ENCODE results near the gene SLC25A29. TPM values are rescaled to one million over a fixed set of nuclear protein-coding genes. Genes with fewer than 3 reads are reported as not detected.

SLC25A29 gene
- total RNA-seq, 4 donors from 2014 or later: 36.4 to 65.4 (median 52.9) TPM

DNA sequence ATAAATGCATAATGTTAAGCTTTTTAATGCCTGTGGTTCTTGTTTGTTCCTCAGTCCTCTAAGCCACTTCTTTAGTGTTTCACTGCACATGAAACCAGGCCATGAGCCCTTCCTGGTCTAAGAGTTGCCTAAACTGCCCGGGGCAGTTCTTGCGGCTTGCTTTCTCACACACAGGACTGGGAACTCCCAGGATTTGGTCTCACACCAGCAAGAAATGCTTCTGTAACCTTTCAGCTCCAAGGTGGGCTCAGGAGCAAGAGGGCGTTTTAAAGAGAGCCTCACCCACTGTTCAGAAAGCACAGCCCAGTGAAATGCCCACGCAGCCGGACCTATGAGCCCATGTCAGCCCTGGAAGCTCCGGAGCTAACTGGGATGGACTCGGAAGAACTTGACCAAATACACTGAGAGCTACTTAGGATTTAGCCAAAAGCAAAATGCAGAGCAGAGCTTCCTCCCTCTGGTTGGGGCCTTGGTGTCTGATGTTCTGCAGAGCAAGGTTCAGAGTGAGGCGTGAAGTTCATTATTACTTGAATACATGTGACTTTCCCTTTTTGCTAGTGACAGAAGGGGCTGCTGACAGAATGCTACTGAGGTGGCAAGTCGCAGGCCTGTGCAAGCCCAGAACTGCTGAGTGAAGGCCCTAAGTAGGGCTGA, 23.4 kb downstream of the SLC25A29 start:
- no peak overlapping the region for H3K4me3 ChIP-seq
- H3K27ac ChIP-seq: no peak overlapping the region
- H3K36me3 ChIP-seq: peaks cover 0 to 18% of the 10 kb centered on the region in 2 donors
- H3K27me3 ChIP-seq: no peaks in the 10 kb centered on the region
- H3K4me1 ChIP-seq: peaks cover 0 to 56% (median 10%) of the 10 kb centered on the region in 3 donors
- TF ChIP-seq POLR2A (IDR thresholded peaks at IDR 0.05) (no peak), POLR2AphosphoS5 (IDR thresholded peaks at IDR 0.05) (no peak)
- 60 to 86% methylated on average over 1 to 7 of the region's 9 CpGs for WGBS, 2 donors (ENCODE audit: low coverage in 1 of 2)
- no peak for ATAC-seq
- no peaks in the 10 kb centered on the region for H3K9me3 ChIP-seq

DNA sequence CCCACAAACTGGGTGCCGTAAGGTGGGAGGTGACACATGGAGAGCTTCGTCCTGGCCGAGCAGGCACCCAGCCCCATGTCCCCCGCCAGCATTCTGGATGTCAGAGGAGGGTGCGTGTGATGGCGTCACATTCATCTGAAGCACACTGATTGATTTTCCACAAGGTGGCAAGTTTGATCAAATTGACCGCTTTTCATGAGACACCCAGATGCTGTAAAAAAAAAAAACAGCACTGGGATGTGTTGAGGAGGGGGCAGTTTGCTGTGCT, 24.2 kb downstream of the SLC25A29 start:
- no peak overlapping the region for H3K4me3 ChIP-seq
- H3K9me3 ChIP-seq: no peaks in the 10 kb centered on the region
- no peak for ATAC-seq
- TF ChIP-seq POLR2AphosphoS5 (IDR thresholded peaks at IDR 0.05): no peak
- TF ChIP-seq POLR2A (IDR thresholded peaks at IDR 0.05): no peak
- no peak for TF ChIP-seq EP300 (IDR thresholded peaks at IDR 0.05)
- H3K36me3 ChIP-seq: peaks cover 0 to 24% of the 10 kb centered on the region in 2 donors
- no peaks in the 10 kb centered on the region for H3K27me3 ChIP-seq
- no peak overlapping the region for H3K27ac ChIP-seq
- H3K4me1 ChIP-seq: peaks cover 0 to 56% (median 10%) of the 10 kb centered on the region in 3 donors
- 96 to 100% methylated on average over 1 to 7 of the region's 7 CpGs for WGBS, 2 donors (ENCODE audit: low coverage in 1 of 2)

DNA sequence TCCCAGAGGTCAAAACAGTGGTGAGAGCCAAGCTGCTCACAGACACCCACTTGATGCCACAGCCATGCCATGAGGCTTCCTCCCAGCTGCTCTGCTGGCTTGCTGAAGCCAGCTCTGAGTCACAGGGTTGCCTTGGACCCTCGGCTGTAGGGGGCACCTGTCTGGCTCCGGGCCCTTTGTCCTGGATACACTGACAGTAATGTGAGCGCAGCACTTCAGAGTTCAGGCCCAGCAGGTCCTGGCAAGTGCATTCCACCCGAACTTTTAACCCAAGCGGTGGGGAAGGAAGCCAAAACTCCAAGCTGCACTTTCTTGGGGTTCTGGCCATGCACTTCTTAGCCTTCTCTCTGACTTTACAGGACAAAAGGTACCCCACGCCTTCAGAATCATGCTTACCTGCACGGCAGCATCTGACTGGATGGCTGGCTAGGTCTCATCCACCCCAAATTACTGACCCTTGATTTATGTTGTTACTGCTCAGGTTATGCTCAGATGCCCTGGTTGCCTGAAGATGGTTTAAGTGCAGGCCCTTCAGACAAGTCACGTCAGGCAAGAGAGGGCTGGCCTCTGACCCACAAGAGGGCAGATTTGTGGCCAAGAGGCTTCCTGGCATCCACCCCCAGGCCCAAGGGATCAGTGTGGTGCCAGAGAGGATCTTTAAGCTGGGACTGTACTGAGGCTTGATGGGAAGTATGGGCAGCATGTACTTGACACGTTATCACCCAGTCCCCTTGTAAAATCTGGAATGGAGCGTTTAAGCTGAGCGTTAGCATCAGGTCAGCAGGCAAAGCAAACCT, 24.8 kb downstream of the SLC25A29 start:
- Histone ChIP-seq H3K27ac (no peak overlapping the region), H3K36me3 (peaks cover 0 to 29% of the 10 kb centered on the region in 2 donors), H3K27me3 (no peaks in the 10 kb centered on the region), H3K4me1 (peaks cover 0 to 51% (median 10%) of the 10 kb centered on the region in 3 donors), H3K9me3 (no peaks in the 10 kb centered on the region), H3K4me3 (no peak overlapping the region)
- 43 to 80% methylated on average over 4 to 6 of the region's 11 CpGs for WGBS, 2 donors (ENCODE audit: low coverage in 1 of 2)
- ATAC-seq: no peak
- TF ChIP-seq POLR2AphosphoS5 (IDR thresholded peaks at IDR 0.05): no peak
- no peak for TF ChIP-seq EP300 (IDR thresholded peaks at IDR 0.05)
- TF ChIP-seq, protein P1, sequence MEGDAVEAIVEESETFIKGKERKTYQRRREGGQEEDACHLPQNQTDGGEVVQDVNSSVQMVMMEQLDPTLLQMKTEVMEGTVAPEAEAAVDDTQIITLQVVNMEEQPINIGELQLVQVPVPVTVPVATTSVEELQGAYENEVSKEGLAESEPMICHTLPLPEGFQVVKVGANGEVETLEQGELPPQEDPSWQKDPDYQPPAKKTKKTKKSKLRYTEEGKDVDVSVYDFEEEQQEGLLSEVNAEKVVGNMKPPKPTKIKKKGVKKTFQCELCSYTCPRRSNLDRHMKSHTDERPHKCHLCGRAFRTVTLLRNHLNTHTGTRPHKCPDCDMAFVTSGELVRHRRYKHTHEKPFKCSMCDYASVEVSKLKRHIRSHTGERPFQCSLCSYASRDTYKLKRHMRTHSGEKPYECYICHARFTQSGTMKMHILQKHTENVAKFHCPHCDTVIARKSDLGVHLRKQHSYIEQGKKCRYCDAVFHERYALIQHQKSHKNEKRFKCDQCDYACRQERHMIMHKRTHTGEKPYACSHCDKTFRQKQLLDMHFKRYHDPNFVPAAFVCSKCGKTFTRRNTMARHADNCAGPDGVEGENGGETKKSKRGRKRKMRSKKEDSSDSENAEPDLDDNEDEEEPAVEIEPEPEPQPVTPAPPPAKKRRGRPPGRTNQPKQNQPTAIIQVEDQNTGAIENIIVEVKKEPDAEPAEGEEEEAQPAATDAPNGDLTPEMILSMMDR (IDR thresholded peaks at IDR 0.05): no peak
- no peak for TF ChIP-seq POLR2A (IDR thresholded peaks at IDR 0.05)

DNA sequence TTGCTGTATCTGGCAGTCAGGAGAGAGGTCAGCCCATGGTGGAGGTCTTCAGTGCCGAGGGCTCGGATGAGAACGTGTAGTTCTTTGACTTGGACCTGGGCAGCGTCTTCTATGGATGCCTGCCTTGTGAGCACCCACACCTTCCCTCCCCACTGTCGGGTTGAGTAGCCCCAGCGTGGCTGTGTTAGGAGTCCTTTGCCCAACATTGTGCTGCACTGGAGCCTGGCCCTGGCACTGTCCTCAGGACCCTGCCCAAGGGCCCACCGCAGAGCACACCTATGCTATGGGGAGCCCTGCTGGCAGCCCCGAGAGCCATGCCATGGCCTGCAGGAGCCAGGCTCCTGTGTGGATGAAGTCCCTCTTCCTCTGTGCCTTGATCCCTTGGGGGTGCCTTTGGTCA, 26.7 kb downstream of the SLC25A29 start:
- WGBS, 2 donors (ENCODE audit: low coverage in 1 of 2): 100% methylated on average over 1 of the region's 8 CpGs; no CpG with 5 or more reads in 1 of the 2 donors
- no peak for ATAC-seq
- Histone ChIP-seq H3K36me3 (peaks cover 0 to 30% of the 10 kb centered on the region in 2 donors), H3K27ac (no peak overlapping the region), H3K9me3 (no peaks in the 10 kb centered on the region), H3K4me3 (no peak overlapping the region), H3K4me1 (peaks cover 0 to 53% (median 2%) of the 10 kb centered on the region in 3 donors), H3K27me3 (no peaks in the 10 kb centered on the region)
- TF ChIP-seq POLR2A (IDR thresholded peaks at IDR 0.05) (no peak), EP300 (IDR thresholded peaks at IDR 0.05) (no peak), POLR2AphosphoS5 (IDR thresholded peaks at IDR 0.05) (no peak)
- TF ChIP-seq, protein P1 (IDR thresholded peaks at IDR 0.05): no peak

DNA sequence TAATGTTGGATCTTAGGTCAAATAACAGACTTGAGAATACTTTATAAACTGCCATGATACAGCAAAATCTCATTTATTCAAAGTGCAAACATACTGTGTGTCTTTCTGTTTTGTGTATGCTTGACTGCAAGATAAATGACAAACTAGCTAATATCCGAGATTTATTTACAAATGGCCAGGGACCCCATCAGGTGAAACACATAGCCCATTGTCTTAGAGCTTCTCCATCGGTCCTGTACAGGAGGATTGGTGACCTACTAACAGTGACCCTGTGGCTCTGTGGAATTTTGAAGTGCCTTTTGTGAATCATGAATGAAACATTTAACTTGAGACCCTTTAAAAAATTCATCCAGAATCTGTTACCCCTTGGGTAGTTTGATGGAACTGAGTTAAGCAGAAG, 27.1 kb downstream of the SLC25A29 start:
- TF ChIP-seq, protein P1 (IDR thresholded peaks at IDR 0.05): no peak
- TF ChIP-seq EP300 (IDR thresholded peaks at IDR 0.05): no peak
- TF ChIP-seq POLR2A (IDR thresholded peaks at IDR 0.05): no peak
- TF ChIP-seq POLR2AphosphoS5 (IDR thresholded peaks at IDR 0.05): no peak
- peaks cover 0 to 53% (median 0%) of the 10 kb centered on the region in 3 donors for H3K4me1 ChIP-seq
- 50 to 69% methylated on average over 2 of the region's 2 CpGs for WGBS, 2 donors (ENCODE audit: low coverage in 1 of 2)
- H3K27me3 ChIP-seq: no peaks in the 10 kb centered on the region
- H3K36me3 ChIP-seq: peaks cover 0 to 30% of the 10 kb centered on the region in 2 donors
- no peak overlapping the region for H3K4me3 ChIP-seq
- no peaks in the 10 kb centered on the region for H3K9me3 ChIP-seq
- no peak overlapping the region for H3K27ac ChIP-seq
- no peak for ATAC-seq

All from gastroesophageal sphincter (tissue), 4 donors.